GM21576 (cell line): ENCODE results near the gene PCDHGA5.
A peak's percentile ranks its signal among the peaks of the same experiment; 100 is the strongest.
"Not testable (repeated sequence)": the region's sequence is repeated elsewhere in the genome, so short reads cannot be mapped to it uniquely, and the experiment has no call there.

Experiments used
- ATAC-seq: cut with Tn5 transposase; IDR thresholded peaks from one replicate; pipeline ENCODE4 v1.9.1; 2021; ENCODE audit warnings: mild to moderate bottlenecking, moderate library complexity; ENCODE audit not compliant: unreplicated experiment

PCDHGA5 gene

DNA sequence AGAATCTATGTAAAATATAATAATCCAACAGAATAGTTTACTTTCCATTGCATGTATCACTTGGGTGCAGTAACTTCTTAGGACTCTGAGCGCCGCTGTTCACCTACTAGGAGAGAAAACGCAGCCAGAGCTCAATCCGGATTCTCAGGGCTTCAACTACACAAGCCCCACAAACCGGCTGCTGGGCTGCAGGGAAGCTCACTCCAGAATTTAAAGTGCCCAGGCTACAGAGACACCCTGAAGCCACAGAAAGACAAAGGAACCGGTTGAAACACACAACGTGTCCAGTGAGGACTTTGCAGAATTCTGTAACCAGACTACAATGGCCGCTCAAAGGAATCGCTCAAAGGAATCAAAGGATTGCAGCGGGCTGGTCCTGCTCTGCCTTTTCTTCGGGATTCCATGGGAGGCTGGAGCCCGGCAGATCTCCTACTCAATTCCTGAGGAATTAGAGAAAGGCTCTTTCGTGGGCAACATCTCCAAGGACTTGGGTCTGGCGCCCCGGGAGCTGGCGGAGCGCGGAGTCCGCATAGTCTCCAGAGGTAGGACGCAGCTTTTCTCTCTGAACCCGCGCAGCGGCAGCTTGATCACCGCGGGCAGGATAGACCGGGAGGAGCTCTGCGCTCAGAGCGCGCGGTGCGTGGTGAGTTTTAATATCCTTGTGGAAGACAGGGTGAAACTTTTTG, 49.0 kb downstream of the PCDHGA5 start, which contains the start of gene PCDHGA10:
Gene PCDHGA10 (plus strand): TSS at position 134 of the 686 bp plus-strand sequence. CDS start 189 bp downstream, at position 323.
- peak; percentile 83 for ATAC-seq

DNA sequence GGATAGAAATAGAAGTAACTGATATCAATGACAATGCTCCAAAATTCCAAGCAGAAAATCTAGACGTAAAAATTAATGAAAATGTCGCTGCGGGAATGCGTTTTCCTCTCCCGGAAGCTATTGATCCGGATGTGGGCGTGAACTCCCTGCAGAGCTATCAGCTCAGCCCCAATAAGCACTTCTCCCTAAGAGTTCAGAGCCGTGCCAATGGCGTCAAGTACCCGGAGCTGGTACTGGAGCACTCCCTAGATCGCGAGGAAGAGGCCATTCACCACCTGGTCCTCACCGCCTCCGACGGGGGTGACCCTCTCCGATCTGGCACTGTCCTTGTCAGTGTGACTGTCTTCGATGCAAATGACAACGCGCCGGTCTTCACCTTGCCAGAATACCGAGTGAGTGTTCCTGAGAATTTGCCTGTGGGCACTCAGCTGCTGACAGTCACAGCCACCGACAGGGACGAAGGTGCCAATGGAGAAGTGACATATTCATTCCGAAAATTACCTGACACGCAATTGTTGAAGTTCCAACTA, 49.6 kb downstream of the PCDHGA5 start:
- no peak for ATAC-seq

DNA sequence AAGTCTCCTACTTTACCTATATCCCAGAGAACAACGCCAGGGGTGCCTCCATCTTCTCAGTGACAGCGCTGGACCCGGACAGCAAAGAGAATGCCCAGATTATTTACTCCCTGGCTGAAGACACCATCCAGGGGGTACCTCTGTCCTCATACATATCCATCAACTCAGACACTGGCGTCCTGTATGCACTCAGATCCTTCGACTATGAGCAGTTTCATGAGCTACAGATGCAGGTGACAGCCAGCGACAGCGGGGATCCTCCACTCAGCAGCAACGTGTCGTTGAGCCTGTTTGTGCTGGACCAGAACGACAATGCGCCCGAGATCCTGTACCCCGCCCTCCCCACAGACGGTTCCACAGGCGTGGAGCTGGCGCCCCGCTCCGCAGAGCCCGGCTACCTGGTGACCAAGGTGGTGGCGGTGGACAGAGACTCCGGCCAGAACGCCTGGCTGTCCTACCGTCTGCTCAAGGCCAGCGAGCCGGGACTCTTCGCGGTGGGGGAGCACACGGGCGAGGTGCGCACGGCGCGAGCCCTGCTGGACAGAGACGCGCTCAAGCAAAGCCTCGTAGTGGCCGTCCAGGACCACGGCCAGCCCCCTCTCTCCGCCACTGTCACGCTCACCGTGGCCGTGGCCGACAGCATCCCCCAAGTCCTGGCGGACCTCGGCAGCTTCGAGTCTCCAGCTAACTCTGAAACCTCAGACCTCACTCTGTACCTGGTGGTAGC, 50.7 kb downstream of the PCDHGA5 start:
- not testable (repeated sequence) for ATAC-seq

DNA sequence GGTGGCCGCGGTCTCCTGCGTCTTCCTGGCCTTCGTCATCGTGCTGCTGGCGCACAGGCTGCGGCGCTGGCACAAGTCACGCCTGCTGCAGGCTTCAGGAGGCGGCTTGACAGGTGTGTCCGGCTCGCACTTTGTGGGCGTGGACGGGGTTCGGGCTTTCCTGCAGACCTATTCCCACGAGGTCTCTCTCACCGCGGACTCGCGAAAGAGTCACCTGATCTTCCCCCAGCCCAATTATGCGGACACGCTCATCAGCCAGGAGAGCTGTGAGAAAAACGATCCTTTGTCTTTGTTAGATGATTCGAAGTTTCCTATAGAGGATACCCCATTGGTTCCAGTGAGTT, 51.3 kb downstream of the PCDHGA5 start:
- not testable (repeated sequence) for ATAC-seq
